Testis (tissue), 3 donors: ENCODE data around the gene ADAMTS5. TPM values are rescaled to one million over a fixed set of nuclear protein-coding genes. Genes with fewer than 3 reads are reported as not detected.

Experiments
- DNase-seq: peaks from one replicate; pipeline ENCODE4 v3.0.0-alpha.2; 2019
- H3K27ac ChIP-seq, 2 donors: fragments of 200-600 bp; sonication (generic); one replicate each; pipeline ENCODE4 v1.5.1; 2019
- H3K27me3 ChIP-seq: fragments of 200-600 bp; sonication (generic); one replicate; pipeline ENCODE4 v1.5.1; 2019
- H3K36me3 ChIP-seq: fragments of 200-600 bp; sonication (generic); one replicate; pipeline ENCODE4 v1.5.1; 2017; ENCODE audit warnings: low read depth; ENCODE audit errors: missing control alignments
- H3K4me1 ChIP-seq: fragments of 200-600 bp; sonication (generic); one replicate; pipeline ENCODE4 v1.5.1; 2019
- H3K4me3 ChIP-seq, 2 donors: fragments of 200-600 bp; sonication (generic); one replicate each; pipeline ENCODE4 v1.5.1; 2017 to 2019
- H3K9me3 ChIP-seq: fragments of 200-600 bp; sonication (generic); one replicate; pipeline ENCODE4 v1.5.1; 2017
- CTCF ChIP-seq, 3 experiments: fragments of 450-650 bp in 2 of 3; fragments of 200-600 bp in 1 of 3; sonication (generic) in 1 of 3; IDR thresholded peaks; one replicate each; pipeline ENCODE4 v1.5.1; 2016 to 2019; ENCODE audit warnings: antibody characterized with exemption in 3 of 3, mild to moderate bottlenecking in 2 of 3, moderate library complexity in 1 of 3
- POLR2A ChIP-seq: fragments of 450-650 bp; IDR thresholded peaks from one replicate; pipeline ENCODE4 v1.6.1; 2017; ENCODE audit warnings: antibody characterized with exemption, mild to moderate bottlenecking, moderate library complexity
- WGBS, 2 donors: methylation state at CpG; one replicate each; pipeline ENCODE4 v1.1.5; 2018; 5-methylcytosine and 5-hydroxymethylcytosine counted together
- intact Hi-C: fragments of 100-400 bp; cut with DNase I; formaldehyde crosslinking; loops from one replicate; pipeline ENCODE4 v1.15.1; 2023; ENCODE audit warnings: low total_unique reads
- microRNA-seq, 2 donors: library from miRNA; unstranded; fragments of <30 nt; microRNA quantifications; one replicate each; pipeline ENCODE4, GENCODE V29; 2016; ENCODE audit warnings: borderline number of aligned reads in 2 of 2, borderline replicate concordance in 1 of 2
- polyA plus RNA-seq: library from polyadenylated mRNA; stranded (reverse); fragments of 350-450 nt; fragmentation: Illumina TruSeq; extraction: RNeasy Lipid Tissue Mini Kit (QIAGEN cat#74804); gene quantifications from one replicate; pipeline ENCODE4 v1.2.3, GENCODE V29; 2014; ENCODE audit warnings: low read depth, low replicate concordance; ENCODE audit not compliant: insufficient read depth
- small RNA-seq, 2 donors: library from RNA; depleted of rRNA; stranded (forward); fragments of <200 nt; gene quantifications; one replicate each; pipeline ENCODE3, GENCODE V24; 2016
- total RNA-seq, 2 donors: library from RNA; depleted of rRNA; stranded (reverse); fragments of >200 nt; gene quantifications; one replicate each; pipeline ENCODE4 v1.2.3, GENCODE V29; 2016

Gene ADAMTS5
- total and polyA plus RNA-seq, 3 donors from 2014 or later, result 1.9 to 3.7 (median 2.6) TPM

DNA sequence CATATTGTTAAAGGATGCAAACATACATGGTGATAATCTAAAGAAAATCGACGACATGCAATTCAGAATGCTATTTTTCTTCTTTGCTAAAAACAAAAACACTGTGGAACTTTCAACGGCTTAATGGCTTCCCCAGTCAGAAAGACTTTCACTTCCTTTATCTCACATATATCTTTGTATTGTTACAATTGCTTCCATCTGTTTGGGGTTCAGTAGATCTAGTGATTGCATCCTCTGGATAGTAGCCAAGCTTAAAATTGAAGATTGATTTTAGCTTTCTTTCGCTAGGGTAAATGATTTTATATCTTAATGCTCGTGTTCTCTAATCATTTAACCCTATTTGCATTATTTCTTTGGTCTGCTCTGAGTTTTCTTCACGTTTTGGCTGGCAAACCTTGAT lies 89.9 kb downstream of the ADAMTS5 start:
- no peaks in the 10 kb centered on the region for H3K4me1 ChIP-seq
- H3K27me3 ChIP-seq, result no peaks in the 10 kb centered on the region
- no peak overlapping the region for H3K27ac ChIP-seq
- H3K4me3 ChIP-seq, result no peak overlapping the region
- TF ChIP-seq POLR2A (no peak), CTCF (IDR thresholded peaks at IDR 0.05) (no peak)
- no peak for DNase-seq
- WGBS, 2 donors, result 72 to 74% methylated on average over 6 of the region's 6 CpGs
- intact Hi-C loops, result no loop called here
- H3K36me3 ChIP-seq, result no peaks in the 10 kb centered on the region
- H3K9me3 ChIP-seq, result no peaks in the 10 kb centered on the region

DNA sequence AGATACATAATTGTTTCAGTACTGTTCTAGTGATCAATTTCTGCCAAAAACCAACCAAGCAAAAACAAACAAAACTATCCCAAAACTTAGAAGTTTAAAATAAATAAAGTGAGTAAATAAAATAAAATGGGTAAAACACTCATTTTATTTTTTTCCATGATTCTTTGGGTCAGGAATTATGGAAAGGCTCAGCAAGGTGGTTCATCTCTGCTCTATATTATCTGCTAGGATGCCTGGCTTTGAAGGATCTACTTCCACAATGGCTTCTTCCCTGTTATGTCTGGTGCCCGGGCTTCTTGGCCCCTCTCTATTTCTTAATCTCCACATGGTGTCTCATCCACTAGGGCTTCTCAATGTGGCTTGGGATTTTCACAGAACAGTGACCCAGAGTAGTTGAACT lies 92.5 kb downstream of the ADAMTS5 start:
- no peaks in the 10 kb centered on the region for H3K27me3 ChIP-seq
- DNase-seq, result no peak
- H3K4me3 ChIP-seq, result no peak overlapping the region
- H3K4me1 ChIP-seq, result no peaks in the 10 kb centered on the region
- 94 to 95% methylated on average over 1 of the region's 1 CpG for WGBS, 2 donors
- TF ChIP-seq POLR2A, result no peak
- no peak for TF ChIP-seq CTCF (IDR thresholded peaks at IDR 0.05)
- no peaks in the 10 kb centered on the region for H3K36me3 ChIP-seq
- H3K27ac ChIP-seq, result no peak overlapping the region
- intact Hi-C loops, result no loop called here
- H3K9me3 ChIP-seq, result no peaks in the 10 kb centered on the region

Small RNA genes lying within 50 kb of the gene (microRNA-seq; reads per million reads assigned to microRNA genes)
- gene MIR4759, result 0 reads per million in 2 donors

Small RNA genes lying within 50 kb of the gene (small RNA-seq; reads per million reads assigned to genes)
- 0 reads per million in 2 donors for gene MIR4759

Other genes with a start within 250 kb of the ADAMTS5 start
- gene ADAMTS1, start 121.7 kb downstream of the ADAMTS5 start, total RNA-seq, result 10 to 100 TPM; 31.3 to 33.7 TPM
- gene ADAMTS1, start 121.7 kb downstream of the ADAMTS5 start, polyA plus RNA-seq, result 15.9 TPM